Loucy (cell line): ENCODE measurements around the gene CBLL1.

Experiments used
- EZH2phosphoT487 ChIP-seq: fragments of 200-600 bp; IDR thresholded peaks from 2 replicates; pipeline ENCODE4 v1.6.1; 2018; ENCODE audit warnings: antibody characterized with exemption, mild to moderate bottlenecking, moderate library complexity, borderline replicate concordance
- TF ChIP-seq, protein P1 (sequence below): fragments of 200-600 bp; sonication (generic); conservative IDR thresholded peaks from 2 replicates; pipeline ENCODE4 v1.5.1; 2014; ENCODE audit warnings: mild to moderate bottlenecking, antibody characterized with exemption, low read length

GRCh38 chr7:107708956-107709355, 35.0 kb upstream of the CBLL1 start:
- TF ChIP-seq, protein P1, sequence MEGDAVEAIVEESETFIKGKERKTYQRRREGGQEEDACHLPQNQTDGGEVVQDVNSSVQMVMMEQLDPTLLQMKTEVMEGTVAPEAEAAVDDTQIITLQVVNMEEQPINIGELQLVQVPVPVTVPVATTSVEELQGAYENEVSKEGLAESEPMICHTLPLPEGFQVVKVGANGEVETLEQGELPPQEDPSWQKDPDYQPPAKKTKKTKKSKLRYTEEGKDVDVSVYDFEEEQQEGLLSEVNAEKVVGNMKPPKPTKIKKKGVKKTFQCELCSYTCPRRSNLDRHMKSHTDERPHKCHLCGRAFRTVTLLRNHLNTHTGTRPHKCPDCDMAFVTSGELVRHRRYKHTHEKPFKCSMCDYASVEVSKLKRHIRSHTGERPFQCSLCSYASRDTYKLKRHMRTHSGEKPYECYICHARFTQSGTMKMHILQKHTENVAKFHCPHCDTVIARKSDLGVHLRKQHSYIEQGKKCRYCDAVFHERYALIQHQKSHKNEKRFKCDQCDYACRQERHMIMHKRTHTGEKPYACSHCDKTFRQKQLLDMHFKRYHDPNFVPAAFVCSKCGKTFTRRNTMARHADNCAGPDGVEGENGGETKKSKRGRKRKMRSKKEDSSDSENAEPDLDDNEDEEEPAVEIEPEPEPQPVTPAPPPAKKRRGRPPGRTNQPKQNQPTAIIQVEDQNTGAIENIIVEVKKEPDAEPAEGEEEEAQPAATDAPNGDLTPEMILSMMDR: no peak
- TF ChIP-seq EZH2phosphoT487: no peak
